SK-N-SH treated with all-trans-retinoic acid at 6 μM for 48 hours (cell line): Measurements from ENCODE around the gene CTRB1.

Source experiments
- GLIS3 ChIP-seq: fragments of 250-450 bp; sonication (Bioruptor Pico); IDR thresholded peaks from 2 replicates; pipeline ENCODE4 v1.5.0; 2020; ENCODE audit warnings: mild to moderate bottlenecking, moderate library complexity
- PATZ1 ChIP-seq: fragments of 250-450 bp; sonication (Bioruptor Pico); IDR thresholded peaks from 2 replicates; pipeline ENCODE4 v1.8.0; 2020; ENCODE audit warnings: mild to moderate bottlenecking, moderate library complexity, borderline replicate concordance
- ZFP3 ChIP-seq: fragments of 250-450 bp; sonication (Bioruptor Pico); IDR thresholded peaks from 2 replicates; pipeline ENCODE4 v1.5.0; 2020; ENCODE audit warnings: mild to moderate bottlenecking, moderate library complexity
- ZNF70 ChIP-seq: fragments of 450-650 bp; formaldehyde crosslinking; IDR thresholded peaks from 2 replicates; pipeline ENCODE4 v1.5.0; 2020; ENCODE audit warnings: mild to moderate bottlenecking, moderate library complexity
- ZNF8 ChIP-seq: fragments of 450-650 bp; formaldehyde crosslinking; IDR thresholded peaks from 2 replicates; pipeline ENCODE4 v1.5.0; 2020; ENCODE audit warnings: mild to moderate bottlenecking, moderate library complexity
- TF ChIP-seq, protein P1 (sequence below): fragments of 250-450 bp; sonication (Bioruptor Pico); IDR thresholded peaks from 2 replicates; pipeline ENCODE4 v1.5.1; 2020; ENCODE audit warnings: low read depth, mild to moderate bottlenecking, moderate library complexity
- TF ChIP-seq, protein P2 (sequence below): fragments of 250-450 bp; sonication (Bioruptor Pico); IDR thresholded peaks from 2 replicates; pipeline ENCODE4 v1.5.1; 2021; ENCODE audit warnings: mild to moderate bottlenecking, moderate library complexity

DNA sequence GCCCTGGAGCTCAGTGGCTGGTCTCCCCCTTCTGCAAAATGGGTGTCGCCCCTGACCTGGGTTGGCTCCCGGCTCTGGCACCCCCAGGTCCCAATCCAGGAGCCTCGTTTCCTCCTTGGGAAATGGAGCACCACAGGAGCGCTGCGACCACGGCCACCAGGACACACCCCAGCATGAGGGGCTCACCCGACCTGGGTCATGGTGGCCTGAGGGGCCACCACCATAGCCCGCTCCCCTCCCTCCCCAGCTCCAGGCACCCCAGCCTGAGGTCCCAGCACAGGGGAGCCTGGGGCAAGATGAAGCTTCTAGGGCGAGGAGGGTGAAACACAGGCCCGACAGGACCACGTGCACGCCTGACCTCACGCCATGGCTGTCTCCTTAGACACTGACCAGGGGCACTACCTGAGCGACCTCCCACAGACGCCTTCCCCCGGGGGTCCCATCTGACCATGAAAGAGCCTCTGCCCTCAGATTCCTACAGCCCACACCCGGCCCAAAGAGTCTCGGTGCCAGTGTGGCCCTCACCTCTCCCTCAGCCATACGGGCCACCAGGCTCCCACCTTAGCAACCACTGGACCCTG lies 20.8 kb downstream of the CTRB1 start:
- TF ChIP-seq ZNF70 (CRISPR knock-in tag) = no peak
- TF ChIP-seq ZFP3 (CRISPR knock-in tag) = no peak
- TF ChIP-seq, protein P1, sequence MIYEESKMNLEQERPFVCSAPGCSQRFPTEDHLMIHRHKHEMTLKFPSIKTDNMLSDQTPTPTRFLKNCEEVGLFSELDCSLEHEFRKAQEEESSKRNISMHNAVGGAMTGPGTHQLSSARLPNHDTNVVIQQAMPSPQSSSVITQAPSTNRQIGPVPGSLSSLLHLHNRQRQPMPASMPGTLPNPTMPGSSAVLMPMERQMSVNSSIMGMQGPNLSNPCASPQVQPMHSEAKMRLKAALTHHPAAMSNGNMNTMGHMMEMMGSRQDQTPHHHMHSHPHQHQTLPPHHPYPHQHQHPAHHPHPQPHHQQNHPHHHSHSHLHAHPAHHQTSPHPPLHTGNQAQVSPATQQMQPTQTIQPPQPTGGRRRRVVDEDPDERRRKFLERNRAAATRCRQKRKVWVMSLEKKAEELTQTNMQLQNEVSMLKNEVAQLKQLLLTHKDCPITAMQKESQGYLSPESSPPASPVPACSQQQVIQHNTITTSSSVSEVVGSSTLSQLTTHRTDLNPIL (CRISPR knock-in tag) = no peak
- no peak for TF ChIP-seq GLIS3 (CRISPR knock-in tag)
- no peak for TF ChIP-seq PATZ1 (CRISPR knock-in tag)
- no peak for TF ChIP-seq ZNF8 (CRISPR knock-in tag)
- TF ChIP-seq, protein P2, sequence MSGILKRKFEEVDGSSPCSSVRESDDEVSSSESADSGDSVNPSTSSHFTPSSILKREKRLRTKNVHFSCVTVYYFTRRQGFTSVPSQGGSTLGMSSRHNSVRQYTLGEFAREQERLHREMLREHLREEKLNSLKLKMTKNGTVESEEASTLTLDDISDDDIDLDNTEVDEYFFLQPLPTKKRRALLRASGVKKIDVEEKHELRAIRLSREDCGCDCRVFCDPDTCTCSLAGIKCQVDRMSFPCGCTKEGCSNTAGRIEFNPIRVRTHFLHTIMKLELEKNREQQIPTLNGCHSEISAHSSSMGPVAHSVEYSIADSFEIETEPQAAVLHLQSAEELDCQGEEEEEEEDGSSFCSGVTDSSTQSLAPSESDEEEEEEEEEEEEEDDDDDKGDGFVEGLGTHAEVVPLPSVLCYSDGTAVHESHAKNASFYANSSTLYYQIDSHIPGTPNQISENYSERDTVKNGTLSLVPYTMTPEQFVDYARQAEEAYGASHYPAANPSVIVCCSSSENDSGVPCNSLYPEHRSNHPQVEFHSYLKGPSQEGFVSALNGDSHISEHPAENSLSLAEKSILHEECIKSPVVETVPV (CRISPR knock-in tag) = no peak
